Activated T-cell treated with anti-CD3 and anti-CD28 coated beads for 1 hour (primary cell): ENCODE measurements around the gene CNIH3.

Experiments
- DNase-seq: peaks from one replicate; pipeline ENCODE4 v3.0.0-alpha.2; 2020; ENCODE audit warnings: low read depth

Gene CNIH3

DNA sequence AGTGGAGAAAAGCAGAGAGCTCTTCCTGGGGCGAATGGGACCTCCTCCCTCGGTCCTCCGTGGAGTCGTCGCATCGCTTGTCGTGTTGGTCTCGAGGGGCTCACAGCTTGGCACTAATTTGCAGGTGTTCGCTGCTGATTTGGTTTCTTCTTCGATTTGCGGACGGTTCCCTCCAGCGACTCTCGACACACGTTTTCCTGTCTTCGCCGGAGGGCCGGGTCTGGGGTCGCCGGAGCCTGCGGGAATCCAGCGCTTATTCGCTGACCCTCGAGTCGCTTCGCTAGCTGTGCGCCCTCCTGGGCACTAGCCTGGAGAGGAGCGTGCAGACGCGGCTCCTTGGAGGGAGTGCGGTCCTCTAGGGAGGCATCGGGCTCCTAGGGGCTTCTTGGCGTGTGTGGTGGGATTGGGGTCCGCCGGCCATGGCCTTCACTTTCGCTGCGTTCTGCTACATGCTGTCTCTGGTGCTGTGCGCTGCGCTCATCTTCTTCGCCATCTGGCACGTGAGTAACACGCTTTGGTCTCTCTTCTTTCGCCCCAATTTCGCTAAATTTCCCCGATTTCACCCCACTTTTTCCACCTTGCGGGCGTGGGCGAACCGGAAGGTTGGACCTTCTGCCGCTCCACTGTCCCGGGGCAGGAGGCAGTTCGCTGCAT lies 766 bp downstream of the CNIH3 start:
- no peak for DNase-seq

DNA sequence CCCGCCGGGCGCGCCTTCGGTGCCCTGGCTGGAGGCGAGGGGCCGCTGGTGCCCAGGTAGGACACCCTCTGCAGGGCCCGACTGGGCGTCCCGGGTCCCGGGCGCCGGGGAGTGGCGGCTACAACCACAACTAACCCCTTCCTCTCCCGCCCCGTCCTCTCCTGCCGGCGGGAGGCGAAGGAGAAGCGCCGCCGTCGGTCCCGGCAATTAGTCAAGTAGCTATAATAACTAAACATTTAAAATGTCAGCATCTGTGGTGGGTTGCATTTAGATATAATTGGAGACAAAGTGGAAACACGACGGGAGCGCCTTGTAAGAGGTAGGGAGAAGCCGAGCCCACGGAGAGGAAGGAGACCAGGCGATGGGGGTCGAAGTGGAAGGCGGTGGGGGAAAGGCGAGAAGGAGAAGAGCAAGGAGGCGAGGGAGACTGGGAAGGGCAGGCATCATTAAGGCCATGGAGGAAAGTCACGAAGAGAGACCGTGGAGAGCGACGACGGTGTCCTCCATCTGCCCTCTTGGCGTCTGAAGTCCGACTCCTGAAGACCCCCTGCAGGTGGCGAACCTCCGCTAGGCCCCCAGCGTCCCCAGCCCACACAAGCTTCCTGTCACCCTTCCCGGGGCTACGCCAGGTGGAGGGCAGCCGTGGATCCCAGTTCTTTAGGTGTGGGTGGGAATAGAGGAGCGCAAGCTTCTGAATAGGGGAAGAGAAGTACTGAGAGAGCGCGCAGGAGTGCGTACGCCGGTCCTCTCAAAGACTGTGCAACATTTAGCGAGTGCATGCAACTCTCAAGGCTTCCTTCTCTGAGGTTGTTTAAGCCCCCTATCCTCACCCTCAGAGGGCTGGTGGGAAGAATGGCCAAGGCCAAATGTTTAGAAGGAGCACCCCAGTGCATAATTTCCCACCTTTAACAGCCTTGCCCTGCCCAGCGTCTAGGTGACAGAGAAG lies 1.6 kb downstream of the CNIH3 start:
- no peak for DNase-seq

DNA sequence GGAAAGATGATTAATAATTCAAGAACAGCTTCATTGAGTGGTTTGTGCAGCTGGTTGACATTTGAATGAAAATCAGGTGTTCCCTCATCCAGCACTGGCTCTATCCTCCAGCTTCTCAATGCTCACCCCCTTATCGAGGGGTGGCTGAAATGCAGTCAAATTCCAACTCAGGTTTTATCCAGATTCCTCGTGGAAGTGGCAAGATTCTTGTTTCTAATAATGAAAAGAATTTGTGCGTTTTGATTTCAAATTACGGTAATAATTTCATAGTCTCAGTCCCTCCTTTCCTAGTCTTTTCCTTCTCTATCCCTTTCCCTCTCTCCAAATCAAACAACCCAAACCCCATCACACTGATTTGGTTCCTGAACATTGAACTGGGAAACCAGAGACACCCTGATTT lies 3.1 kb downstream of the CNIH3 start:
- DNase-seq = no peak

DNA sequence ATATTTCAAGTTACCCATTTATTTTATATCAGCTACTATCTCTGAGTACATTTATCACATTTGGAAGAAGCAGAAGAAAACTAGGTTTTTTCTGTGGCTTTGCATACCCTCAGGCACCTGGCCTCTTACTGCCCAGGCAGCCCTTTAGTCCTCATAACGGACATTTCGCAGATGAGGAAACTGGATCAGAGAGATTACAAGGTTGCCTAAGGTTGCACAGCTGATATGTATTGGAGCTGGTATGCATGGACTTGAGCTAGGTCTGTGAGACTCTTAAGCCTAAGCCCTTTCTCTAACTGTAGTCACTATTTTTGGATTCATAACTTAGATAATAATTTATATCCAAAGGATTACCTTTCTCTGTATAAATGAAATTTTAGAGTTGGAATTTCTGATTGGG lies 4.0 kb downstream of the CNIH3 start:
- no peak for DNase-seq

- no peak for DNase-seq
These were observed 5.9 kb downstream of the CNIH3 start for GRCh38 chr1:224621813-224622682.

DNA sequence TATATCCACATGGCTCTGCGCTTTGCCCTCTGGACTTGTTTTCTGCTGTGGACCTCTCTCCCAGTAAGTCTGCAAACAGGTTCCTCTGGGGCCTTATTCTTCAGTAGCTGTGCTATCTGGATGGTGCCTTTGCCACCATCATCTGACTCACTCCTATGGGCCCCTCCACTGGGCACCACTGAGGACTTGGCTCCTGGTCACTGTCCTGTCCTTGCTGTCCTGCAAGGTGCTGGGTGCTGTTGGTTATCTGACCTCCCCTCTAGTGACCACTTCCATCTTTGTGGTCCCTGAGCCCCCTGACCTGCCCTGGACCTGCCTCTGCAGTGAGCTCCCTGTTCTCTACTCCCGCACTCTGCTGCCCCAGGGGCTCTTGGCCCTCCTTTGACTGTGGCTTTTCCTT lies 6.7 kb downstream of the CNIH3 start:
- DNase-seq = no peak

DNA sequence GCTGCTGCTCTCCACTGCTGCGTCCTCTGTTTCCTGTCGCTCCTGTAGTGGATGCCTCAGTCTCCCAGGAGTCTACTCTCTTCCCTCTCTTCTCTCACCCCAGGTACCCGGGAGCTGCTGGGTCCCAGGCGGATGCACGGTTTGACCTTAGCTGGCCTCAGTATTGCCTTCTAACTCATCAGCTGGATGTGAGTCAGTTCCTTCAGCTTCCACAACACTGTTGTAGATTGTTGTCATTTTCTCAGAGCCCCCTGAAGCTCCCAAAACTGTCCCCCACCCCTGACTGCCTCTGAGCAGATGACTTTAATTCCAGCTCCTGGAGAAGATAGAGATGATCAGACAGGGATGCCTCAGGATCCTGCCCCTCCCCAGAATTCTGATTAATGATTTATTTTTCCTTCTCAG lies 7.2 kb downstream of the CNIH3 start:
- DNase-seq = no peak

- DNase-seq = peak; percentile 42
These were observed 7.7 kb downstream of the CNIH3 start for GRCh38 chr1:224623743-224624333.

GRCh38 chr1:224624432-224624831 lies 8.3 kb downstream of the CNIH3 start:
- DNase-seq = no peak

DNA sequence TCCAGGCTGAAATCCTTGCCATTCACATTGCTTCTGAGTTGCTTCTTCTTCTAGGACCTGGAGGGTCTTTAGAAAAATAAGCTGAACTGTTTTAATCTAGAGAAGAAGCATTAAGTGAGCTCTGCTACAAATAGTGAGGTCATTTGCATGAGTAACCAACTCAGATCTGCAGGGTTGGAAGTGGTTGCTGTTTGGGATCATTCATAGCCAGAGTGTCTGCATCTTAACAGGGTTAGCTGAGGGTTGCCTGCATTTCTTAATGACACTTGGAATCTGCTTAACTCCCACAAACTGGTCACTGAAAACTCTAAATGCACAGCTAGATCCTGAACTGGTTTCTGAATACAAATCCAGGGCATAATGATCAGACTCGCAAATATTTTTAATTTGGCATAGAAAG lies 9.9 kb downstream of the CNIH3 start:
- no peak for DNase-seq

- DNase-seq = no peak
These were observed 13.8 kb downstream of the CNIH3 start for GRCh38 chr1:224629965-224630364.

DNA sequence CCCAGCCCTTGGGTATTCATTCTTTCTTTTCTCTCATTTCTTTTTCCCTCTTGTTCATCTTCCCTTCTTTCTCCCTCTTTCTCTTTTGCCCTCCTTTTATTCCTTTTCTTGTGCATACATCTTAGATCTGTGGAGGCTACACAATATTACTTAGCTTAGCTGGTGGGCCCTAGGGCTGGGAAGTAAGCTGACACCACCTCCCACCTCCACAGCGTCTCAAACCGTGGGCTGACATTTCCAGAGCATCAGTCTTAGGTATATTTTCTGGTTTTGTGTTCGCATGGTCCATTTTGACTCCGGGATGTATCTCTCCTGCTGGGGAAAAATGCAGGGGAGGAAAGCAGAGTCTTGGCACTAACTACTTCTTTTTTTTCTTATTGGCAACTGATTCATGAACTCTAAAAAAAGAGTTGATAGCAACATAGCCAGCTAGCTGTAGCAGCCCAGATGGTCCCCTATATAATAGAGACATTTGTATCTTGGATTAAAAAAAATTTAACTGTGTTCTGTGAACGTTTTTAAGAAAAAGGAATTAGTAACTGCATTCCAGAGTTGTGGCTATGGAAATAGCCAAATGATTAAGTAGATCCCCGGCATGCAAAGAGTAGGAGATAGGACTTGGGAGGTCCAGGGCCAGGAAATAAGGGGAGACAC lies 15.5 kb downstream of the CNIH3 start:
- DNase-seq = no peak

DNA sequence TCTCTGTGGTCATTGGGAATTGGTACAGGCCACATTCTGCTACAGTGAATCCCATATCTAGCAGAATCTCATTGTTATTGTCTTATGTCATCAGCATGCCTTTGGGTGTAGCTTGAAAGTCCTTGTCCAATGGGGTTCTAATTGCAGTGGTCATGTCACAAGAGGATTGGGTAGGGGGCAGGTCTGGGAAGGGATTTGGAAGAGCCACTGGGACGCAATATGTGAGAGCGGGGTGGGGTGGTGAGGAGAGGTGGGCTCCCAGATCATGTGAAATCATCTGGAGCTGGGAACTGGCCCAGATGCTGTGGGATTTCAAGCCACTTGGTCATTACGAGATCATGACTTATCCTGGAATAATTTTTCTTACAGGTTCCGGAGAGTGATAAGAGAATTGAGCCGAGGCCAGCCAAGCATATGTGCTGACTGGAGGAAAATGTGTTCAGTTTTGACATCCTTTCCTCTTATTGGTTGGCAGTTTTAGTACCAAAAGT lies 16.3 kb downstream of the CNIH3 start:
- no peak for DNase-seq

- no peak for DNase-seq
These were observed 16.8 kb downstream of the CNIH3 start for GRCh38 chr1:224632921-224633321.

DNA sequence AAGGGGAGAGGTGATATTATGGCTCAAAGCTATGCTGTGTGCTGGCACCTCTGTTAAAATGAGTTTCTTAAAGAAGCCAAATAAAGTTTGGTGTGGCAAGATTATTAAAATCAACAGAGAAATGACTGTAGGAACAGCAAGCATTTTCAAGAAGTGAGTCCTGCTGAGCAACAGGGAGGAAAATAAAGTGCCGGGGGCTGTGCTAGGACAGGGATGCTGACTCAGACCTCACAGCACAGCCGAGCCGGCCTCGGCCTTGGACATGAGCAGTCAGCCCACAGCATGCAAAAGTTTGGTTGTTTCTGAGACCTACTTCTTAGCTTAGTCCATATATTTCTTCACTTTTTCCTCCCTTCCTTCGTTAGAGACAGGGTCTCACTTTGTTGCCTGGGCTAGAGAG lies 19.2 kb downstream of the CNIH3 start:
- DNase-seq = no peak

GRCh38 chr1:224637515-224637914 lies 21.4 kb downstream of the CNIH3 start:
- DNase-seq = no peak

DNA sequence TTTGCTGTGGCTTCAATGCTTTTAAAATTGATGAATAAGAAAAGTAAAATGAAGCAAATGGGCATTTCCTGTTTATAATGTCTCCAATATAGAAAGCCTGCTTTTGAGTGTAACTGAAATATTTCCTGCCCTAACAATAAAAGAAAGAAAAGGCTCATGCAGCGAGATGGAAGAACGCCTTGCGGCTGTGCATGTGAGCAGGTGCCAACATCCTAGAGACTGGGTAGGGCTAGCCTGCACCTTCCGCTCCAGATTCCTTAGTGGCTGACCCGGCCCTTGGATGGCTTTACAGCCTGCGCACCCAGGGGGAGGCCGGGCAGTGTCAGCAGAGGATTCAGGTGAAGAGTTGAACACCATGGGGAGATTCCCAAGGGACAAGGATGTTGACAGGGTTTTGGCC lies 21.8 kb downstream of the CNIH3 start:
- DNase-seq = no peak

DNA sequence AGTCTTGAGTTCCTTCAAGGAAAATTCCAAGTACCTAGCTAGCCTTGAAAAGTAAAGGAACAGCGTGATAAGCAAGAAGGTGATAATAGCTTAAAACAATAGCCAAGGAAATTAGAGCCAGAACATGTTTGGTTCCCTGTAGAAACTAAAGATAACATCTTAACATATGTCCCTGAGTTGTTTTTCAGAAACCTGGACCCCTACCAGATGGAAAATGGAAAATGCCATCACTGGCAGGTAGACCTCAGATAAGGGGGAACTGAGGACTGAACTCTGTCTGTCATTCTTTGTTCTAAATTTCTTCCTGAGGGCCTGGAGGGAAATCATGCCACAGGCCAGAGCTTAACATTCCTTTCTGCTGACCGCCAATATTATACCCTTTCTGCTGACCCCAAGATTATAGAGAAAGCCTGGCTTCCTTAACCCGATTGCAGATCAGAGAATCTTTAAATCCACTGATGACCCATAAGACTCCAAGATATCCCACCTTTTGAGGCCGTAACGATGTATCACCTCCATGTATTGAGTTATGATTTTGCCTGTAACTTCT lies 23.4 kb downstream of the CNIH3 start:
- DNase-seq = no peak

DNA sequence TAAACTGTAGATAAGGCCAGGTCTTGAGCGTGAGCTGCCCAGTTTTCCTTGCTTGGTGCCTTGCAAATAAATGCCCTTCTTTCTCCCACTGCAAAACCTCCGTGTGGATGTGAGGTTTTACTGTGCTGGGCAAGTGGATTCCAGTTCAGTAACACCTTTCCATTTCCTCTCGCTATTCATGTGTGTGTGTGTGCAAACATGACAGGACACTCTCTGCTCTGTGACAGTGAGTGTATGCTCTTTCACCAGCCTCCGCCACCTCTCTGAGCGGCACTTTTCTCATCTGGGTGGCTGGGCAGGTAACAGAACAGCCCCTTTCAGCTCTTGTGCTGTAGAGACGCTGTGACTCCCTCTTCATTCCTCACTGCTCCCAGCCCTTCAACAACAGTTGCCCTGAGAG lies 23.9 kb downstream of the CNIH3 start:
- no peak for DNase-seq

DNA sequence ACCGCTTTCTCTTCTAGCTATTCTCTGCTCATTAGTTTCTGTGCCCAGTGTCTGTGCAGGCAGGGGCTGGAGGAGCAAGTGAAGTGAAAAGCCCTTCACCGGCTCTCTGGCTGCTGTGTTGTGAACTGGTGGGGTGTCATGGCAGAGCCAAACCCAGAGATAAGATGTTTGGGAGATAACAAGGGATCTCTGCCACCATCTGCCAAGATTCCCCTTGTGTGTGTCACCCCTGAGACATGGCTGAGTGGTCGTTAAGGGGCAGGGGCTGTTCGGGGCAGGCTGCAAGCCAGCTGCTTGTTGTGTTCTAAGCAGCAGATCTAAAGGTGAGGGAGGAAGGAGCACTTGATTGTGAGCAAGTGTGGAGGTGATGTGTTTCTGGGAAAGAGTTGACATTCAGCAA lies 24.5 kb downstream of the CNIH3 start:
- no peak for DNase-seq

DNA sequence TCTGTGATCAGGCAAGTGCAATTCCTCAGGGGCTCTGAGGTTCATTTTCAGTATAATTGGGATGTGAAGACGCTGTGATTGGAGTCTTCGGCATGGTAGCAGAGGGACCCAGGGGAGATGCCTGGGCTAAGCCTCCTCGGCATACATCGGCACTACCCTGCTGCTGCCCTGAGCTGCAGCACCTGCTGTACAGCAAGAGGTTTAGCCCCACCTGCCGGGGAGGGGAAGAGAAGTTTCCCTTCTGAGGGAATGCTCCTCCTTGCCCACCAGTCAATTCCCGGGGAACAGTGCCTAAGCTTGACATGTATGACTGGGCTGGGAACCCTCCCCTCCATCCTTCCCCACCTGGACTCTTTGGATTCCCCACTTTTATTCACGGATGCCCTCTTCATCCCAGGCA lies 24.9 kb downstream of the CNIH3 start:
- no peak for DNase-seq
